ENCODE results near the gene TBC1D3B.
"Not testable (repeated sequence)": the region's sequence is repeated elsewhere in the genome, so short reads cannot be mapped to it uniquely, and the experiment has no call there.

DNA sequence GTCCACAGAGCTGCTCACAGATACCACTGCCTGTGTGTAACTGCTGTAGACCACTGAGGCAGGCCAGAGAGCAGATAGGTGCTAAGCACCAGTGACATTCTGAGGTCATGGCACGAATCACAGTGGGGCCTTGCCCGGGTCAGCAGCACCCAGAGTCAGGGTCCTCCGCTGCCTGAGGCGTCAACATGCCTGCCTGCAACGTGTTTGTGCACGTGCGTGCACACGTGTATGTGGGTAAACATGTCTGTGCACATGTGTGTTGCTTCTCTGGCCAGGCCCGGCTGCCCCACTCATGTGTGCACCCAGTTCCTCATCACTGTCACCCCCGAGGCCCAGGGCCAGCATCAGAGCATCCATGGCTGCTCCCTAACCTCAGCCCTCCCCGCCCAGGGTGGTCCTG lies at the start of gene TBC1D3B:
- TF ChIP-seq, protein P1, sequence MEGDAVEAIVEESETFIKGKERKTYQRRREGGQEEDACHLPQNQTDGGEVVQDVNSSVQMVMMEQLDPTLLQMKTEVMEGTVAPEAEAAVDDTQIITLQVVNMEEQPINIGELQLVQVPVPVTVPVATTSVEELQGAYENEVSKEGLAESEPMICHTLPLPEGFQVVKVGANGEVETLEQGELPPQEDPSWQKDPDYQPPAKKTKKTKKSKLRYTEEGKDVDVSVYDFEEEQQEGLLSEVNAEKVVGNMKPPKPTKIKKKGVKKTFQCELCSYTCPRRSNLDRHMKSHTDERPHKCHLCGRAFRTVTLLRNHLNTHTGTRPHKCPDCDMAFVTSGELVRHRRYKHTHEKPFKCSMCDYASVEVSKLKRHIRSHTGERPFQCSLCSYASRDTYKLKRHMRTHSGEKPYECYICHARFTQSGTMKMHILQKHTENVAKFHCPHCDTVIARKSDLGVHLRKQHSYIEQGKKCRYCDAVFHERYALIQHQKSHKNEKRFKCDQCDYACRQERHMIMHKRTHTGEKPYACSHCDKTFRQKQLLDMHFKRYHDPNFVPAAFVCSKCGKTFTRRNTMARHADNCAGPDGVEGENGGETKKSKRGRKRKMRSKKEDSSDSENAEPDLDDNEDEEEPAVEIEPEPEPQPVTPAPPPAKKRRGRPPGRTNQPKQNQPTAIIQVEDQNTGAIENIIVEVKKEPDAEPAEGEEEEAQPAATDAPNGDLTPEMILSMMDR (IDR thresholded peaks at IDR 0.05; ENCODE audit: insufficient read depth, low read length, poor library complexity, severe bottlenecking), result not testable (repeated sequence)
- not testable (repeated sequence) for TF ChIP-seq EZH2phosphoT487 (conservative IDR thresholded peaks at IDR 0.05; ENCODE audit: low read length)

All from SU-DHL-6 (cell line).